Measurements from ENCODE around the gene CD99.

GRCh38 chrX:2781226-2781571 lies 90.1 kb downstream of the CD99 start:
- TF ChIP-seq CTCF (conservative IDR thresholded peaks at IDR 0.05; ENCODE audit: low read depth in 2 of 2) (no peak), JUNB (IDR thresholded peaks at IDR 0.05; ENCODE audit: unreplicated experiment) (no peak), EZH2phosphoT487 (IDR thresholded peaks at IDR 0.05; ENCODE audit: unreplicated experiment) (no peak), EZH2 (IDR thresholded peaks at IDR 0.05; ENCODE audit: low read depth, unreplicated experiment) (no peak), POLR2AphosphoS5 (IDR thresholded peaks at IDR 0.05; ENCODE audit: low read depth) (no peak), CREB1 (CRISPR knock-in tag; IDR thresholded peaks at IDR 0.05; ENCODE audit: low read depth) (no peak)
- TF ChIP-seq, protein P1, sequence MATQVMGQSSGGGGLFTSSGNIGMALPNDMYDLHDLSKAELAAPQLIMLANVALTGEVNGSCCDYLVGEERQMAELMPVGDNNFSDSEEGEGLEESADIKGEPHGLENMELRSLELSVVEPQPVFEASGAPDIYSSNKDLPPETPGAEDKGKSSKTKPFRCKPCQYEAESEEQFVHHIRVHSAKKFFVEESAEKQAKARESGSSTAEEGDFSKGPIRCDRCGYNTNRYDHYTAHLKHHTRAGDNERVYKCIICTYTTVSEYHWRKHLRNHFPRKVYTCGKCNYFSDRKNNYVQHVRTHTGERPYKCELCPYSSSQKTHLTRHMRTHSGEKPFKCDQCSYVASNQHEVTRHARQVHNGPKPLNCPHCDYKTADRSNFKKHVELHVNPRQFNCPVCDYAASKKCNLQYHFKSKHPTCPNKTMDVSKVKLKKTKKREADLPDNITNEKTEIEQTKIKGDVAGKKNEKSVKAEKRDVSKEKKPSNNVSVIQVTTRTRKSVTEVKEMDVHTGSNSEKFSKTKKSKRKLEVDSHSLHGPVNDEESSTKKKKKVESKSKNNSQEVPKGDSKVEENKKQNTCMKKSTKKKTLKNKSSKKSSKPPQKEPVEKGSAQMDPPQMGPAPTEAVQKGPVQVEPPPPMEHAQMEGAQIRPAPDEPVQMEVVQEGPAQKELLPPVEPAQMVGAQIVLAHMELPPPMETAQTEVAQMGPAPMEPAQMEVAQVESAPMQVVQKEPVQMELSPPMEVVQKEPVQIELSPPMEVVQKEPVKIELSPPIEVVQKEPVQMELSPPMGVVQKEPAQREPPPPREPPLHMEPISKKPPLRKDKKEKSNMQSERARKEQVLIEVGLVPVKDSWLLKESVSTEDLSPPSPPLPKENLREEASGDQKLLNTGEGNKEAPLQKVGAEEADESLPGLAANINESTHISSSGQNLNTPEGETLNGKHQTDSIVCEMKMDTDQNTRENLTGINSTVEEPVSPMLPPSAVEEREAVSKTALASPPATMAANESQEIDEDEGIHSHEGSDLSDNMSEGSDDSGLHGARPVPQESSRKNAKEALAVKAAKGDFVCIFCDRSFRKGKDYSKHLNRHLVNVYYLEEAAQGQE (IDR thresholded peaks at IDR 0.05; ENCODE audit: unreplicated experiment), result no peak
